Right lobe of liver (tissue), 6 donors: ENCODE data around the gene CNTLN. TPM values are rescaled to one million over a fixed set of nuclear protein-coding genes. Genes with fewer than 3 reads are reported as not detected.

Source experiments
- ATAC-seq, 4 donors: fragments of 200-7000 bp; cut with Tn5 transposase; one replicate each; pipeline ENCODE4 v1.9.1; 2020; ENCODE audit warnings: mild to moderate bottlenecking in 4 of 4, moderate library complexity in 4 of 4
- DNase-seq, 3 donors: peaks; one replicate each; pipeline ENCODE4 v3.0.0-alpha.2; 2020
- H3K27ac ChIP-seq, 3 donors: fragments of 200-600 bp; one replicate each; pipeline ENCODE4 v1.8.0; 2022
- H3K27me3 ChIP-seq, 2 donors: fragments of 200-600 bp; one replicate each; pipeline ENCODE4 v1.8.0; 2022
- H3K36me3 ChIP-seq, 4 donors: fragments of 200-600 bp; sonication (generic) in 1 of 4; one replicate each; pipeline versions ENCODE4 v1.5.1 to v1.8.0; 2017 to 2022; ENCODE audit warnings: control low read depth in 1 of 4
- H3K4me1 ChIP-seq, 4 donors: fragments of 200-600 bp; sonication (generic) in 1 of 4; one replicate each; pipeline versions ENCODE4 v1.5.1 to v1.8.0; 2017 to 2022; ENCODE audit warnings: control low read depth in 1 of 4
- H3K4me3 ChIP-seq, 3 donors: fragments of 200-600 bp; one replicate each; pipeline ENCODE4 v1.8.0; 2022
- H3K9me3 ChIP-seq, 4 donors: fragments of 200-600 bp; sonication (generic) in 1 of 4; one replicate each; pipeline versions ENCODE4 v1.5.1 to v1.8.0; 2017 to 2022; ENCODE audit warnings: control low read depth in 1 of 4
- CTCF ChIP-seq, 4 donors: fragments of 200-600 bp in 3 of 4; fragments of 450-650 bp in 1 of 4; IDR thresholded peaks; one replicate each; pipeline versions ENCODE4 v1.5.1 to v1.8.0; 2016 to 2022; ENCODE audit warnings: antibody characterized with exemption in 4 of 4, mild to moderate bottlenecking in 2 of 4
- POLR2A ChIP-seq: fragments of 450-650 bp; IDR thresholded peaks from one replicate; pipeline ENCODE4 v1.6.1; 2017; ENCODE audit warnings: antibody characterized with exemption, mild to moderate bottlenecking
- WGBS: methylation state at CpG from one replicate; pipeline ENCODE4 v1.1.6; 2018; ENCODE audit warnings: low coverage, low lambda C conversion rate; ENCODE audit not compliant: insufficient coverage; ENCODE audit errors: missing lambda C conversion rate; 5-methylcytosine and 5-hydroxymethylcytosine counted together
- intact Hi-C, 2 donors: fragments of 100-400 bp; cut with DNase I; formaldehyde crosslinking; loops; one replicate each; pipeline versions ENCODE4 v1.11.2 to v1.14.1; 2022
- total RNA-seq, 6 experiments: library from RNA; depleted of rRNA in 2 of 6; stranded (reverse); fragments of >200 nt in 2 of 6; fragmentation: NEBNext Ultra II Directional in 3 of 6; extraction: Animal tissue kit (Norgen Biotek cat#: 25700) in 3 of 6; gene quantifications; one replicate each; pipeline versions ENCODE4 v1.1.0 to v1.2.4, GENCODE V29; 2016 to 2023
- donor health status: DM: no; HTN: yes; CAD: no.
- donor health status: DM: no; HTN: no; CAD: no.
- donor health status: DM: no; HTN: no; CAD: no.
- donor health status: DM: no; HTN: yes; CAD: no.
- donor health status: DM: no; HTN: yes; CAD: no.

Gene CNTLN
- total RNA-seq, 6 experiments from 2014 or later: 7.4 to 10.3 (median 9.5) TPM

GRCh38 chr9:17117372-17117771, 17.5 kb upstream of the CNTLN start:
- peak in 1 of 4 donors; percentile 23 for ATAC-seq
- 43% methylated on average over 3 of the region's 3 CpGs for WGBS

GRCh38 chr9:17120203-17120602, 14.6 kb upstream of the CNTLN start:
- Histone ChIP-seq H3K27ac (no peak overlapping the region), H3K27me3 (no peaks in the 10 kb centered on the region), H3K4me3 (no peak overlapping the region), H3K36me3 (no peaks in the 10 kb centered on the region), H3K4me1 (peaks cover 0 to 7% (median 1%) of the 10 kb centered on the region in 4 donors), H3K9me3 (no peaks in the 10 kb centered on the region)
- DNase-seq (no peak), ATAC-seq (peak in 2 of 4 donors; percentile 51 to 65)
- TF ChIP-seq CTCF (IDR thresholded peaks at IDR 0.05): no peak
- TF ChIP-seq POLR2A: no peak
- WGBS: 47% methylated on average over 1 of the region's 1 CpG
- intact Hi-C loops: no loop called here

More at GRCh38 chr9:17117372-17117771, 17.5 kb upstream of the CNTLN start:
- DNase-seq: no peak
- TF ChIP-seq CTCF (IDR thresholded peaks at IDR 0.05): no peak
- TF ChIP-seq POLR2A: no peak
- H3K27ac ChIP-seq: no peak overlapping the region
- no peaks in the 10 kb centered on the region for H3K9me3 ChIP-seq
- no peaks in the 10 kb centered on the region for H3K27me3 ChIP-seq
- H3K4me3 ChIP-seq: no peak overlapping the region
- H3K4me1 ChIP-seq: peaks cover 0 to 7% (median 1%) of the 10 kb centered on the region in 4 donors
- intact Hi-C loops: loop anchor here in 1 of 2 donors (10.0 kb wide), 1 partner anchor 347 kb away; no protein-coding TSS in a partner anchor
- H3K36me3 ChIP-seq: no peaks in the 10 kb centered on the region

GRCh38 chr9:17121264-17121663, 13.6 kb upstream of the CNTLN start:
- Histone ChIP-seq H3K27ac (no peak overlapping the region), H3K4me1 (peaks cover 0 to 7% (median under 1%) of the 10 kb centered on the region in 4 donors), H3K9me3 (no peaks in the 10 kb centered on the region), H3K27me3 (no peaks in the 10 kb centered on the region), H3K4me3 (no peak overlapping the region), H3K36me3 (no peaks in the 10 kb centered on the region)
- DNase-seq (no peak), ATAC-seq (no peak)
- intact Hi-C loops: no loop called here
- TF ChIP-seq POLR2A (no peak), CTCF (IDR thresholded peaks at IDR 0.05) (no peak)
- 92% methylated on average over 2 of the region's 2 CpGs for WGBS

- no peak for TF ChIP-seq CTCF (IDR thresholded peaks at IDR 0.05)
- no peak for TF ChIP-seq POLR2A
- no peaks in the 10 kb centered on the region for H3K36me3 ChIP-seq
- H3K4me1 ChIP-seq: peaks cover 0 to 17% (median 5%) of the 10 kb centered on the region in 4 donors
- intact Hi-C loops: no loop called here
- peak; percentile 24 to 46 (median 33) for ATAC-seq
- 16% methylated on average over 4 of the region's 4 CpGs for WGBS
- no peak for DNase-seq
- no peaks in the 10 kb centered on the region for H3K9me3 ChIP-seq
- no peak overlapping the region for H3K27ac ChIP-seq
- no peaks in the 10 kb centered on the region for H3K27me3 ChIP-seq
- H3K4me3 ChIP-seq: no peak overlapping the region
Observed at GRCh38 chr9:17130291-17130690, 4.5 kb upstream of the CNTLN start.

- Histone ChIP-seq H3K36me3 (no peaks in the 10 kb centered on the region), H3K27me3 (no peaks in the 10 kb centered on the region), H3K27ac (no peak overlapping the region), H3K4me3 (no peak overlapping the region), H3K4me1 (peaks cover 0 to 17% (median 5%) of the 10 kb centered on the region in 4 donors), H3K9me3 (no peaks in the 10 kb centered on the region)
- ATAC-seq: peak; percentile 42 to 60 (median 47)
- no peak for TF ChIP-seq CTCF (IDR thresholded peaks at IDR 0.05)
- TF ChIP-seq POLR2A: no peak
- no peak for DNase-seq
- intact Hi-C loops: no loop called here
- WGBS: 22% methylated on average over 2 of the region's 2 CpGs
Observed at GRCh38 chr9:17130725-17131124, 4.1 kb upstream of the CNTLN start.
